GM18505 (cell line): ENCODE results near the gene ROBO3.

ENCODE experiments used
- ATAC-seq: cut with Tn5 transposase; IDR thresholded peaks from one replicate; pipeline ENCODE4 v1.9.1; 2021; ENCODE audit not compliant: unreplicated experiment
- POLR2A ChIP-seq: IDR thresholded peaks from 4 replicates; pipeline ENCODE4 v1.6.1; 2011; ENCODE audit warnings: borderline replicate concordance; ENCODE audit not compliant: insufficient read depth, insufficient read length; ENCODE audit errors: extremely low read depth

Gene ROBO3

DNA sequence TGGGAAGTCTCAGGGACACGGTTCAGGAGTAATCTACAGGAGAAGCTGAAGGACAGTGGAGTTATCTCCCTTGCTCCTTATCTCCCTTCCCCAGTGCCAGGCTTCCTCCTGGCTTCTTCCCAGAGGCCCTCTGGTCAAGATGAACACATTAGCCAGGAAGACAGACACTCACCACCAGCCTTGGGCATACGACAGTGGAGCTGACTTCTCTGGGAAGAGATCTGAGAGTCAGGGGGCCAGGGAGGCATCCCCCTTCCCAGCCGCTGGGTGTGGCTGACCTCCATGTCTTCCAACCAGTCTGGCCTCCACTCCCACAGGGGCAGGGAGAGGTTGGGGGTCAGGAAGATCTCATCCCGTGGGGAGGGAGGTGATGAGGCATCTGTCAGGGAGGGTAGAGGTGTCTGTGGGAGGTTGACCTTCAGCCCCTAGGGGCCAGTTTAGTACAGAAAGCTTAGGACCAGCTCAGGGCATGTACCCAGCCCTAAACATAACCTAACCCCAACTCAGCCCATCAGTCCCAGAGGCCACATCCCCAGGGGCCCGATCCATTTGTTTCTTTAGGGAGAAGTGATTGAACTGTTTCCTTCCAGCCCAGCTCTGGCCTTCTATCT lies 19.7 kb downstream of the ROBO3 start:
- no peak for TF ChIP-seq POLR2A

GRCh38 chr11:124886476-124886875 lies 21.2 kb downstream of the ROBO3 start:
- TF ChIP-seq POLR2A = no peak
- no peak for ATAC-seq

More for the DNA sequence above, 19.7 kb downstream of the ROBO3 start:
- ATAC-seq = no peak

DNA sequence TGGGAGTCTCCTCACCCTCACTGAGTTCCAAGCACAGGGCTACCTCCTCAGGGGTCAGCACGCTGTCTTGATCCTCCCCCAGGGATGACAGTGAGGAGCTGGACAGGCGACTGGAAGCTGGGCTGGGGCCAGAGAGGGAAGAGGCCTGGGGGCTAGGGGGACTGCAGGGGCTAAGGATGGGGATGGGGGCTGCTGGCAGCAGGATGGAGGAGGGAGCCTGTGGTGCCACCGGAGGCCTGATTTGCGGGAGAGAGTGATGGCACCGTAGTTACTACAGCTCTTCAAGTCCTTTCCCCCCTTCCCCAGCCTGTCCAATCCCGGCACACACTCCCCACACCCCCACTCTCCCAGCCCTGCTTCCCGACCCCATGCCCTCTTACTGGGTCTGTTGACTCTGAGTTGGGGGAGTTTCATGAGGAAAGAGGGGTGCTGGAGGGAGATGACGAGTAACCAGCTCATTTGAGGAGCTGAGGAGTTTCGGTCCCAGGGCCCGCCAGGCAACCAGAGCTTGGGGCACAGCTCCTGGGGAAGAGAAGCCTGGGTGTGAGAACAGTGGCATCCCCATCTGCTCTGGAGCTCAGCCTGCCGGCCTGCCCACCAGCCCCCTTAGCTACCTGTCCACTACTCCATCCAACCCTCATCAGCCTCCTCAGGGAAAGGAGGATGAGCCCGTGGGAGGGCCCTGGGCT lies 21.9 kb downstream of the ROBO3 start:
- ATAC-seq = no peak
- TF ChIP-seq POLR2A = no peak

DNA sequence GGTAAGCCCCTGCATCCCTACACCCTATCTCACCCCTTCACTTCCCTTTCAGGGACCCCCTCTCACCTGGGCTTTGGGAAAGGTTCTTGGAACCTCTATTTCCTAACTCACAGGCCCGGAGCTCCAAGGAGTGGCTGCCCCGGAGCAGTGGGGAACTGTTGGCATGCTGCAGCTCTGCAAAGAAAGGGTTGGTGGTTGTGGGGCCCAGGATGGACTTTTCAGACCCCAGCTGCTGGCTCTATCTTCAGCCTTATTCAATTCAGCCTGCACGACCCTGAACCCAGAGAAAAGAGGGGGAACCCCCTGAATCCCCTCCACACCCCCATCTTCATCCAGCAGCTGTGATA lies 22.4 kb downstream of the ROBO3 start:
- no peak for TF ChIP-seq POLR2A
- ATAC-seq = no peak

DNA sequence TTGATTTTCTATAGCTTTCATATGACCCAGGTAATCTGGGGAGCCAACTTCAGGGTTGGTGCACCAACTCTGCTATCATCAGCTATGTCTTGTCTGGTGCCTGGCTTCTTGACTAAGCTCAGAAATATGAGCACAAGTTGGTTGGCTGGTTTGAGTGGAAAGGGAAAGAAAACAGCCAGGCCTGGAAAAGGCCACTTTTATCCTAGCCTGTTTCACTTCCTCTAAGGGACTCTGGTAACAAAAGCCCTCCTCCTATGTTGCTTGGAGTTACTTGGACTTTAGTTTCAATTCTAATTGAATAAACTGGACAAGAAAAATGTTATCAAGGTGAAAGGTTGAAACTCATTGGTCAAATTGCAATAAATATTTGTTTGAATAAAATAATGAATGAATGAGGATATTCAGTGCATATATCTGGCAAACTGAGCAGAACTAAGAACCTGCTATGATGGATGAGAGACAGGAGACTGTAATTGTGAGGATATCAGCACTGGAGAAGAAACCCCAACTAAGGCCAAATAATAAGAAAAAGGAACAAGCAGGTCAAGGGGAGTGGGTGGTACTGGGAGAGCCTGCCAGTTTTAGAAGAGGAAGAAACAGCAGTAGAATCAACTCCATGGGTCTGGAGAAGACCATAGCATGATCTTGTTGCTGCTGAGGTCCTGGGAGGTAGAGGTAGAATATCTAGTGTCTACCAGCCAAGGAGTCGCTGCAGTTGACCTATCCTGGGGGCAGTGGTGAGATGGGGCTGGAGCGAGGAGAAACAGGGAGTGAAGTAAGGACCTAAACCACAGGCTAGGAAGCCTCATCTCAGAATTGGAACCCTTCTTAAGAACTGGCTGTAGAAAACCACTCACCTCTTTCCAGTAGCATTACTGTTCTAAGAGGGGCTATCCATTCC lies 24.2 kb downstream of the ROBO3 start:
- no peak for TF ChIP-seq POLR2A
- ATAC-seq = no peak

DNA sequence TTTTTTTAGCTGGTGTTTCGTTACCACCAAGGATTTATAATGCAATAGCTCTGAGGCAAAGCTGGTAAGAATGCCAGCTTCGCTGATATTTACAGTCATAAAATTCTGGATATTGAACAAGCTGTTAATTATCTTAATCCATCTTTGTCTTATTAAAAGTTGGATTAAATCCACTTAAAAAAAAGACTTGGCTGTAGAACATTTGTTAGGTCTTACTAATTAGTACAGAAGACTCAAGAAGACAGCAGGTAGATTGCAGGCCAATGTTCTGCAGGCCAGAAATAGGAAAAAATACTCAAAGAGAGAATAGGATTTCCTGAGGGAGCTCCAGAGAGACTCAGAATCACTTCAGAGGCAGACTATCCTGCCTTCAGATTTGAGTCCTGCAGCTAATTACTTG lies 24.9 kb downstream of the ROBO3 start:
- no peak for ATAC-seq
- TF ChIP-seq POLR2A = no peak

DNA sequence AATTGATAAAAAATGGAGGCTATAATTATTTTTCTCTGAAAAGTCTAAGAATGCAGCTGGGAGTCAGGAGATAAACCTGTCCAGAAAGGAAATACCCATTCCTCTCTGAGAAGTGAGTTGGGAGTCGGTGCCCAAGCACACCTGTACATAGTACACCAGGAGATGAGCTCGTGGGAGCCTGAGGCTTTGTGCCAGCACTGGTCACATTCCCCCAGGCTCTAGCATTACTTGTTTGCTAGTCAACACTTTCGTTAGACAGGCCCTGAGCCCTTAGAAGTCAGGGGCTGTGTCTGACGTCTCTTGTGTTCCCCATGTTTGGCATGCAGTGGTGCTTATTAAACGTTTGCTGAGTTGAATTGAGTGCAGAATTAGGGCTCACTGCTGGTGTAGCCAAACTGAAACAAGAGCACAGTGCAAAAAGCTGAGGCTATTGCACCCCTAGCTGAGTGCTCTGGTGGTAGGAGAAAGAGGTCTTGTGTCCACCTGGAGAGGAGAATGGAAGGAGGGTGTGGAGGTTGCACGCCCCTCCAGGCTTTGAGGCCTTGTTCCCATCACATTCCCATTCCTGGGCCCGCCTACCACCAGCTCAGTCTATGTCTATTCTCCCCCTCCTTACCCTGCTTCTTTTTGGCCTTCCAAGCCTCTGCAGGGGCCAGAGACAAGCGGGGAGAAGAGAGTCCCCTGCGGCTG lies 25.6 kb downstream of the ROBO3 start:
- no peak for TF ChIP-seq POLR2A
- no peak for ATAC-seq

DNA sequence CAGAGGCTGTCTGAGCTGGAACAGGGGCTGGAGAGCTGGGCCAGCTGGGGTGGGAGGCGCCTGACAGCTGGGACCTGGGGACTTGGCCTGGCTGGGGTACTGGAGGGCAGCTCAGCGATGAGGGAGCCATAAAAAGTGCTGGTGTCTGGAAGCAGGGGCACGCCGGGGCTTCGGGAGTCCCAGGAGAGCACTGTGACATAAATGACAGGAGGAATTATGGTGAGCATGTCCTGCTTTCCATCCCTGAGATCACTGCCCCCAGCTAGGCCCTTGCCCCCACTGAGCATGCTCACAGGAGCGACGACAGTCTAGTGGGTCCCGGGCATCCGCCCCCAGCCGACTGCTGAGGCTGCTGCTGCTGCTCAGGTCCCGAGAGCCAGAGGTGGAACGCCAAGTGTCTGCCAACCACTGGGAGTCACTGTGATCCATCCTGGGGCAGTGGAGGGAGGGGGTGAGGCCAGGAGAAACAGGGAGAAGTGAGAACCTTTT lies 26.2 kb downstream of the ROBO3 start:
- ATAC-seq = no peak
- TF ChIP-seq POLR2A = no peak

- TF ChIP-seq POLR2A = no peak
- ATAC-seq = no peak
Measured at GRCh38 chr11:124892146-124892545, 26.9 kb downstream of the ROBO3 start.

DNA sequence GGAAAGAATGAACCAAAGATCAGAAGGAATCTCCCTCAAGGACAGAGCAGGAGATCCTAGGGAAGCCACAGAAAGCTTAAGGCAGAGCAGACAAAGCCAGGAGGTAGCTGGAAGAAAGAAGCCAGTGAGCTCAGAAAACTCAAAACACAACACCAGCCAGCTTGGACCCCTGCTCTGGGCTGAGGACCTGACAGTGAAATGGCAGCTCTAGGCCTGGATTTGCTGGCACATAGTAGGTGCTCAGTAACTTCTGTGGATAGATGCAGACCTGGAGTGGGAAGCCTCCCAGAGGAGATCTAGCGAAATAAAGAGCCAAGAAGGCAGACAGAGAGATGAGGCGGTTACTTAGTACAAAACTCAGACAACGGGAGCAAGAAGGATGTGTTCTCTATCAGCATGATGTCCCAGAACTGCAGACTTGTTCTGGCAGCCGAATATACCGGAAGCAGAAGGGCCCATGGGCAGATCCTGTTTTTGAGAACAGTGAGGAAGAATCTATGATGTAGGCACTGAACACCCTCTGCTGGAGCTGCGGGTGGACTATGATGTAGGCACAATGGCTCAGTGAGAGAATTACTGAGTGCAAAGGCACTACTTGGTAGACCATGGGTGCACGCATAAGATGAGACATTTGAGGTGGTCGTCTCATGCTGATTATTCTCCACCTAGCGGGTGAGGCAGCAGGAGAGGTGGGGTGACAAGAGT lies 27.7 kb downstream of the ROBO3 start:
- TF ChIP-seq POLR2A = no peak
- no peak for ATAC-seq

DNA sequence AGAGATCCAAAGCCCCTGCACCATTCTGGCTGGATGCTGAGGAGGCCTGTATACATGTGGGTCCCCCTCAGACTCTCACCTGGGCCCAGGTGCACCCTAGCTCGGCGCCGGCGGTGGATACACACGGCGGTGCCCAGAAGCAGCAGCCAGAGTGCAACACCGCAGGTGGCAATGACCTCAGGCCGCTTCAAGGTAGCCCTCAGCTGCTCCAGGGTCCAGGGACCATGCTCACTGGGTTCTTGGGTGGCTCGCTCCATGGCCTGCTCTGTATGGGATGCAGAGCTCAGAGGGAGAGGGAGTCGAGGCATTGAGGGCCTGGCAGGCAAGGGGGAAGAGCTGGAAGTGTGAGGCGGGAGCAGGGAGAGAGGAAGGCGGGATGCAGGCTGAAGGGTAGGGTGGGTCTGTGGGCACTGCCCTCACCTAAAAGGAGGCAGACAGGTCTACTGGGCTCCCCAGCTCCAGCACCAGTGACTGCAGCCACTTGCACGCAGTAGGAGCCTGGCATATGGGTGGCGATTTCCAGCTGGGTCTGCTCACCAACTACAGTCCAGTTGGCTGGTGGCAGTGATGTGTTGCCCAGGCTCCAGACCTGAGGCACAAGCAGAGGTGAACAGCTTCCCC lies 28.7 kb downstream of the ROBO3 start:
- TF ChIP-seq POLR2A = no peak
- no peak for ATAC-seq
